ENCODE data around the gene CXXC1.

The CXXC1 gene

GRCh38 chr18:50307738-50308470, 20.4 kb upstream of the CXXC1 start:
- DNase-seq (ENCODE audit: low read depth) = peak; percentile 38
- H3K4me3 ChIP-seq (ENCODE audit: low read depth, low read length) = peak overlapping the region; percentile 50
- no peak for TF ChIP-seq CTCF (IDR thresholded peaks at IDR 0.05; ENCODE audit: control insufficient read depth, extremely low read depth, insufficient read depth)

- peak overlapping the region; percentile 50 for H3K4me3 ChIP-seq (ENCODE audit: low read depth, low read length)
- no peak for DNase-seq (ENCODE audit: low read depth)
- no peak for TF ChIP-seq CTCF (IDR thresholded peaks at IDR 0.05; ENCODE audit: control insufficient read depth, extremely low read depth, insufficient read depth)
These were observed 19.9 kb upstream of the CXXC1 start for GRCh38 chr18:50307400-50307737.

- H3K4me3 ChIP-seq (ENCODE audit: low read depth, low read length) = no peak overlapping the region
- TF ChIP-seq CTCF (IDR thresholded peaks at IDR 0.05; ENCODE audit: control insufficient read depth, extremely low read depth, insufficient read depth) = no peak
These were observed 19.5 kb upstream of the CXXC1 start for GRCh38 chr18:50306944-50307343.

GRCh38 chr18:50301074-50301473, 13.6 kb upstream of the CXXC1 start:
- DNase-seq (ENCODE audit: low read depth) = no peak
- no peak for TF ChIP-seq CTCF (IDR thresholded peaks at IDR 0.05; ENCODE audit: control insufficient read depth, extremely low read depth, insufficient read depth)
- H3K4me3 ChIP-seq (ENCODE audit: low read depth, low read length) = no peak overlapping the region

More at GRCh38 chr18:50306944-50307343, 19.5 kb upstream of the CXXC1 start:
- no peak for DNase-seq (ENCODE audit: low read depth)

GRCh38 chr18:50299626-50300388, 12.3 kb upstream of the CXXC1 start:
- no peak for TF ChIP-seq CTCF (IDR thresholded peaks at IDR 0.05; ENCODE audit: control insufficient read depth, extremely low read depth, insufficient read depth)
- no peak overlapping the region for H3K4me3 ChIP-seq (ENCODE audit: low read depth, low read length)

GRCh38 chr18:50298443-50299284, 11.2 kb upstream of the CXXC1 start:
- H3K4me3 ChIP-seq (ENCODE audit: low read depth, low read length) = no peak overlapping the region
- no peak for TF ChIP-seq CTCF (IDR thresholded peaks at IDR 0.05; ENCODE audit: control insufficient read depth, extremely low read depth, insufficient read depth)
- DNase-seq (ENCODE audit: low read depth) = no peak

More at GRCh38 chr18:50299626-50300388, 12.3 kb upstream of the CXXC1 start:
- DNase-seq (ENCODE audit: low read depth) = no peak
